IPS DF 6.9 (cell line): Measurements from ENCODE around the gene XRCC4.

Experiments
- DNase-seq: peaks from one replicate; pipeline ENCODE4 v3.0.0-alpha.2; 2013; ENCODE audit warnings: low read depth, low spot score
- H3K27ac ChIP-seq: one replicate; pipeline ENCODE4 v1.5.1; 2013; ENCODE audit warnings: low read length, control low read depth
- H3K27me3 ChIP-seq: 2 replicates; pipeline ENCODE4 v1.6.1; 2013; ENCODE audit warnings: mild to moderate bottlenecking, low read length; ENCODE audit not compliant: control insufficient read depth, insufficient read depth
- H3K36me3 ChIP-seq: 2 replicates; pipeline ENCODE4 v1.6.1; 2013; ENCODE audit warnings: low read length; ENCODE audit not compliant: control insufficient read depth, insufficient read depth
- H3K4me1 ChIP-seq: 2 replicates; pipeline ENCODE4 v1.6.1; 2013; ENCODE audit warnings: low read length; ENCODE audit not compliant: control insufficient read depth, insufficient read depth
- H3K4me3 ChIP-seq: 2 replicates; pipeline ENCODE4 v1.5.1; 2013; ENCODE audit warnings: mild to moderate bottlenecking, low read length
- H3K9me3 ChIP-seq: 2 replicates; pipeline ENCODE4 v1.6.1; 2013; ENCODE audit warnings: low read length, inconsistent platforms; ENCODE audit not compliant: control insufficient read depth, insufficient read depth
- WGBS: extraction: QIAGEN DNeasy Blood & Tissue Kit; methylation state at CpG from one replicate; pipeline ENCODE4 v1.1.7; 2013; ENCODE audit warnings: mixed read lengths, missing lambda C conversion rate; ENCODE audit not compliant: insufficient read length, insufficient coverage; 5-methylcytosine and 5-hydroxymethylcytosine counted together

XRCC4 gene

DNA sequence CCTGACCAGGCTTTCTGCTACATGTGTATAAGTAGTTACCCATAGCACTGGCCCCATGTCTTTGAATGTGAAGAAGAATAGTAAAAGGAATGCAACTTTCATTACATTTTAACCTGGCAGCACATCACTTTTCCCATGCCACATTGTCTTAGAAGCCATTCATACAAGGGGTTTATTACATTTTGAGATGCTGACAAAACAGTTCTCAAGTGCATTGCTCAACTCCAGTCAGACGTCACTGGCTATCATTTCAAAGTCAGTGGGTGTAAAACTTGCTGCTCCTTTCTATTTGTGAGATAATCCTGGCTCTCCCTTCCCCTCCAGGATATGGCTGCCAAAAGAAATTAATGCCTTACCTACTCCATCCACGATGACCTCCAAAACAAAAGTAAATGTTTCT lies 297.2 kb downstream of the XRCC4 start:
- Histone ChIP-seq H3K36me3 (no peaks in the 10 kb centered on the region), H3K4me3 (no peak overlapping the region), H3K27ac (no peak overlapping the region), H3K4me1 (peaks cover 3% of the 10 kb centered on the region; the same call in 1 of the 2 replicates), H3K27me3 (no peaks in the 10 kb centered on the region), H3K9me3 (no peaks in the 10 kb centered on the region)
- no peak for DNase-seq
- no CpG with 5 or more reads among the region's 2 CpGs for WGBS

DNA sequence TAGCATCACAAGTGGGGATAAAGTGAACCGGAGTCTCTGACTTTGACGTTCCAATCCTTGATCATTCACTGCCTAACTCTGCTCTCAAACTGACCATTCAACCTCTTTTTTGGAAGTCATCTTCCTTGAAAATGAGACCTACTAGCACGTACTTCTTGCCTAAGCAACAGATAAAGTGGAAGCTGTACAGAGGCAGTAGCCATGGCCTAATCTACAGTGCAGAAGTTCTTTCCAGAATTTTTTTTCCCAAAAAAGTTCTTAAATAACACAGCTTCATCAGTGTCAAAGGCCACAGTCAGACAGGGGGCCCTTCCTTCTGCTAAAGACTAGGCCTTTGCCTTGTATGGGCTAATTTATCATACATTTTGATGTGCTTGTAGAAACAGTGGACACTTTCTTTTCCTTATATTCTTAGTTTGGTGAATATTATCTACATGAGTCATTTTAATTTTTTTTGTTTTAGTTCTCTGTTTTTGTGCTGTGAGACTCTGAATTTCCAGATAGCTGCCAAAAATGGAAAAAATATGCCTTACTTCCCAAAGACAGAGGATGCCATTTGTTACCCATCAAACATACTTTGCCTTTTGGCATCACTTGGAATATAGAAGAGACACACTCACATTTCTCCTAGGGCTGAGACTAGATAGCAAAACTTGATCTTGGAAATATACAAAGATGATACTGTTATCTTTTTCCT lies 297.9 kb downstream of the XRCC4 start:
- H3K4me3 ChIP-seq: no peak overlapping the region
- no CpG with 5 or more reads among the region's 3 CpGs for WGBS
- DNase-seq: no peak
- no peaks in the 10 kb centered on the region for H3K9me3 ChIP-seq
- H3K27me3 ChIP-seq: no peaks in the 10 kb centered on the region
- H3K4me1 ChIP-seq: peaks cover 3% of the 10 kb centered on the region; the same call in 1 of the 2 replicates
- no peak overlapping the region for H3K27ac ChIP-seq
- no peaks in the 10 kb centered on the region for H3K36me3 ChIP-seq

GRCh38 chr5:83376461-83376860 lies 299.1 kb downstream of the XRCC4 start:
- H3K27ac ChIP-seq: no peak overlapping the region
- H3K4me3 ChIP-seq: no peak overlapping the region
- WGBS: no CpG with 5 or more reads among the region's 2 CpGs
- no peak for DNase-seq
- H3K4me1 ChIP-seq: peaks cover 3% of the 10 kb centered on the region; the same call in 1 of the 2 replicates
- no peaks in the 10 kb centered on the region for H3K9me3 ChIP-seq
- H3K36me3 ChIP-seq: no peaks in the 10 kb centered on the region
- H3K27me3 ChIP-seq: no peaks in the 10 kb centered on the region

DNA sequence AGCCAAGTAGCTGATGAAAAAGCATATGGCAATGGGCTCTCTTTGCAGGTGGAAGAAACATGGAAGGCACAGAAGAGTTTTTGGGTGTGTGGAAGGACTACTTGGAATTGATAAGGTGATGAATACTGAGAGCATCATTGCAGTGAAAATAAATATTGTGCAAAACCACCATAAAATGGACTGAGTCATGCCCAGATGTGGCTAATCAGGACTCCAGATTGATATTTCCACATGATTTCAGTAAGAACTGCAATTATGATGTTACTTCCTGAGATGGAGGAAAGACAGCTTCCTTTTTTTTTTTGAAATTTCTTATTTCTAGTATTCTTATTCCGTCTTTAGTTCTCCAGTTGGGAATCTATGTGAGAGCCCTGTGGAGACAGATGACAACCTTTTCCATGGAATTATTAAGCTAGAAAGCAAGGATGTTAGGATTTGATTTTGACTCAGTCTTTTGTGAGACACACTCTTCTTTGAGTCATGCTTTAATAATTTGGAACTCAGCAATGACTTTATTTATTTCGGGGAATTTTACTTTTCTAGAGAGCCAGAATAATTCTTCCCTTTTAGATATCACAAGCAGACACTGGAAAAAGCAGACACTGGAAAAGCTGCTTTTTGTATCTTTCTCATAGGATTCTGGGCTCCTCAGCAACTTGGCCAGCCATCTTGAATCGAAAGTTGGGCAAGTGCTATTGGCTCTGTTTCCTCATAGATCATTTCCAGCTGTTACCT lies 300.0 kb downstream of the XRCC4 start:
- H3K27ac ChIP-seq: no peak overlapping the region
- H3K27me3 ChIP-seq: no peaks in the 10 kb centered on the region
- H3K4me3 ChIP-seq: no peak overlapping the region
- DNase-seq: no peak
- WGBS: no CpG with 5 or more reads among the region's 3 CpGs
- peaks cover 3% of the 10 kb centered on the region; the same call in 1 of the 2 replicates for H3K4me1 ChIP-seq
- H3K36me3 ChIP-seq: no peaks in the 10 kb centered on the region
- no peaks in the 10 kb centered on the region for H3K9me3 ChIP-seq

DNA sequence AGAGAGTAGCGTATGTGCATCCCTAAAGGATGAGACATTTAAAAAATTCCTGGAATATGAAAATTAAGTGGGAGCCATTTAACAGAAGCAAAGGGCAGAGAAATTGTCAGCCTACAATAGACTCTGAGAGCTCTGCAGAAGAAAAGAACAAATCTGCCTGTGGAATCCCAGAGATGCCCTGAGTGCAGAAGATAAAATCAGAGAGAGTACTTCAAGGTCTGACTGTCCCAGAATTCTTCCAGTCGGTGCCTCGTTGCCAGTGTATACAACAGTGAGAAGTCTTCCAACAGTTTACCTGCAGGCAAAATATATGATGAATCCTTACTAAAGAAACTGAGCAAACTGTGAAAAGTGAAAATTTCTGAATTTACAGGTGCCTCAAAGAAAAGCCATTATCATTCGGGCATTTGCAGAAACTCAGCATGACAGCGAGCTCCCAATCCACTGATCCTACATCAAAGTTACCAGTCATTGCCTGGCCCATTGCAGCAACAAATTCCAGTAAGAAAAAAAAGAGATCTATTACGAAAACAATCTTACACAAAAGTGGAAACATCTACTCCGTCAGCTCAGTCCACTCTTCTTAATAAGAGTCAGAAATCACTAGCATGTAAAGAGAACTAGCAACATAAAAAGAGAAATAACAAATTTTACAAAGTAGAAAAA lies 301.4 kb downstream of the XRCC4 start:
- no peak for DNase-seq
- Histone ChIP-seq H3K4me1 (peaks cover 3% of the 10 kb centered on the region; the same call in 1 of the 2 replicates), H3K36me3 (no peaks in the 10 kb centered on the region), H3K4me3 (no peak overlapping the region), H3K9me3 (no peaks in the 10 kb centered on the region), H3K27me3 (no peaks in the 10 kb centered on the region), H3K27ac (no peak overlapping the region)
- WGBS: no CpG with 5 or more reads among the region's 7 CpGs

DNA sequence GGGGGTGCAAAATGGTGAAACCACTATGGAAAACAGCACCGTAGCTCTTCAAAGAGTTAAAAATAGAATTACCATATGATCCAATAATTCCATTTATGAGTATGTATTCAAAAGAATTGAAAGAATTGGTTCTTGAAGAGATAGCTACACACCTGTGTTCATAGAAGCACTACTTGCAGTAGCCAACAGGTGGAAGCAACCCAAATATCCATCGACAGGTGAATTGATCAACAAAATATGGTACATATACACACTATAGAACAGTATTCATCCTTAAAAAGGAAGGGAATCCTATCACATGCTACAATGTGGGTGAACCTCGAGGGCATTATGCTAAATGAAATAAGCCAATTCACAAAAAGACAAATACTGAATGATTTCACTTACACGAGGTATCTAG lies 308.5 kb downstream of the XRCC4 start:
- WGBS: no CpG with 5 or more reads among the region's 4 CpGs
- no peaks in the 10 kb centered on the region for H3K9me3 ChIP-seq
- H3K27me3 ChIP-seq: no peaks in the 10 kb centered on the region
- H3K27ac ChIP-seq: no peak overlapping the region
- H3K36me3 ChIP-seq: no peaks in the 10 kb centered on the region
- H3K4me3 ChIP-seq: no peak overlapping the region
- DNase-seq: no peak
- no peaks in the 10 kb centered on the region for H3K4me1 ChIP-seq

DNA sequence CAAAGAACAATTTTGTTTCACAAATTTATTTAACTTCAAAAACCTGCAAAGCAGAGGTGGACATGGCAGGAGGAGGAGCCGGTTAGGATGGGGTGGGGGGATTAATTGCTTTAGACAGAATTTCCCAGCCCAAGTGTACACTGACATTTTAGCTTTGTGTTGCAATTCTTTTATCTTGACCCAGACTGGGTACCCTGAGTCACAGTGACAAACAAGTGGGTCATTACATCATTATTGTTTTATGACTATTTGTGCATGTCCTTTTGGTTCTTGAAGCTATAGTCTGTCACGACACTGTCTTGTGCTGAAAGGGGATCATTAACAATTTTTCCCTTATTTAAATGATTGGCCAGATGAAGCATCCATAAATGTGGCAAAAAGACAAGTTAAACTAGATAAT lies 309.7 kb downstream of the XRCC4 start:
- H3K27ac ChIP-seq: no peak overlapping the region
- H3K27me3 ChIP-seq: no peaks in the 10 kb centered on the region
- H3K9me3 ChIP-seq: no peaks in the 10 kb centered on the region
- no peak overlapping the region for H3K4me3 ChIP-seq
- no peaks in the 10 kb centered on the region for H3K4me1 ChIP-seq
- DNase-seq: no peak
- WGBS: no CpG with 5 or more reads among the region's 2 CpGs
- H3K36me3 ChIP-seq: no peaks in the 10 kb centered on the region

GRCh38 chr5:83388608-83389007 lies 311.3 kb downstream of the XRCC4 start:
- DNase-seq: no peak
- no peak overlapping the region for H3K27ac ChIP-seq
- no peaks in the 10 kb centered on the region for H3K9me3 ChIP-seq
- H3K4me3 ChIP-seq: no peak overlapping the region
- no peaks in the 10 kb centered on the region for H3K36me3 ChIP-seq
- no peaks in the 10 kb centered on the region for H3K27me3 ChIP-seq
- no peaks in the 10 kb centered on the region for H3K4me1 ChIP-seq

DNA sequence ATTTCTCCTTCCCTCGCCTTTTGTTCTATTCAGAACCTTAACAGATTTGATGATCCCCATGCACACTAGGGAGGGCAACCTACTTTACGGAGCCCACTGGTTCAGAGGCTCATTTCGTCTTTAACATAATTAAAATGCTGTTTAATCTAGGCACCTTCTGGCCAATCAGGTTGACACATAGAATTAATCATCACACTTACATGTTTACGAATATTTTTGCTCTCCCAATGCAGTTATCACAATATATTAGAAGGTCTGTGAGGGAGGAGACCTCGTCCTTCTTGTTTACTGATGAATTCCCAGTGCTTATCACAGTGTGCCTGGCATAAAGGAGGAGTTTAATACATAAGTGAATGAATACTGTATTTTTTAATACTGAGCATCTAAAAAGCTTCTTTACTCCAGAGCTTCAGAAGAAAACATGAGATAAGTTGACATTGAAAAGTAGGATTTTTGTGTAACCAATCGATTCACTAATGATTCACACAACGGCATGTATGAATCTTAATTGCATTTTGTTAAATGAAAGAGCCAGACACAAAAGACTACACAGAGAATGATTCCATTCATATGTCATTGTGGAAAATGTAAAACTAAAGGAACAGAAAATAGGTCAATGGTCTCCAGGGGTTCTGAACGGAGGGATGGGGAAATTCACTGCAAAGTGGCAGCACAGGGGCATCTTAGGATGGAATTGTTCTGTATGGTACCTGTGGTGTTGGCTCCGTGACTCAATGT lies 315.6 kb downstream of the XRCC4 start:
- Histone ChIP-seq H3K4me1 (no peaks in the 10 kb centered on the region), H3K27me3 (no peaks in the 10 kb centered on the region), H3K9me3 (no peaks in the 10 kb centered on the region), H3K27ac (no peak overlapping the region), H3K36me3 (no peaks in the 10 kb centered on the region), H3K4me3 (no peak overlapping the region)
- WGBS: no CpG with 5 or more reads among the region's 9 CpGs
- DNase-seq: no peak

DNA sequence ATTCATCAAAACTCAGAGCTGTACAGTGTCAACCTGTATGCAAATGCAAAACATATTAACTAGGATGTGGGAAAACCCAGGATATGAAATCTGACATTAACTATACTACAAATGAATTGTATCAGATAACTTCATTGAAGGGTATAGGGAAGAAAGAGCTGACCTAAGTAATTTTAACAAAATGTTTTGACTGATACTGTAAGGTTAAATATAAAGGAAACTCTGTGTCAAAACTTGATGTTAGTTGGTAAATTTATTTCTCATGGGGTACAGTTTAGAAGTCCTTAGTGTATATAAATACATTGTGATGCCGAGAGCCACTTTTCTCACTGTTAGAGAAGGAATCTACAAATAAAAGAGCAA lies 316.1 kb downstream of the XRCC4 start:
- Histone ChIP-seq H3K36me3 (no peaks in the 10 kb centered on the region), H3K9me3 (no peaks in the 10 kb centered on the region), H3K27ac (no peak overlapping the region), H3K4me1 (no peaks in the 10 kb centered on the region), H3K27me3 (no peaks in the 10 kb centered on the region), H3K4me3 (no peak overlapping the region)
- no peak for DNase-seq
- no CpG with 5 or more reads among the region's 1 CpG for WGBS
